SK-N-SH (cell line): ENCODE data around the gene ANO2. TPM values are rescaled to one million over a fixed set of nuclear protein-coding genes. Genes with fewer than 3 reads are reported as not detected.
"Not testable (repeated sequence)": the region's sequence is repeated elsewhere in the genome, so short reads cannot be mapped to it uniquely, and the experiment has no call there.

Experiments used
- CTCF ChIA-PET: fragments of 300-600, 350-600 bp; formaldehyde crosslinking; extraction: SDS; loops from one replicate; lab custom pipeline; 2021; lab: Yijun Ruan, JAX
- POLR2A ChIA-PET: fragments of 350-600 bp; sonication (Branson Sonifier 250); formaldehyde crosslinking; extraction: SDS; loops from one replicate; lab custom pipeline; 2020; ENCODE audit warnings: antibody characterized with exemption, inconsistent platforms; lab: Yijun Ruan, JAX
- DNase-seq: peaks from one replicate; pipeline ENCODE4 v3.0.0; 2012
- H2AFZ ChIP-seq: fragments of 200-600 bp; sonication (generic); 2 replicates; pipeline ENCODE4 v1.8.1; 2016; ENCODE audit warnings: antibody characterized with exemption, mild to moderate bottlenecking, low read depth
- H3F3A ChIP-seq: fragments of 200-600 bp; sonication (generic); replicated peaks from 2 replicates; pipeline ENCODE3; 2016; ENCODE audit warnings: antibody characterized with exemption, mild to moderate bottlenecking; ENCODE audit not compliant: insufficient read depth
- H3K27ac ChIP-seq, 2 experiments: fragments of 200-500 bp in 1 of 2; fragments of 200-600 bp in 1 of 2; sonication (Bioruptor generic) in 1 of 2; sonication (generic), shearing (Covaris generic) in 1 of 2; 2 replicates each; pipeline versions ENCODE4 v1.5.1 to v1.6.1; 2014 to 2016; ENCODE audit warnings: low read depth in 2 of 2, inconsistent platforms in 1 of 2, low read length in 1 of 2, mild to moderate bottlenecking in 1 of 2, mixed read lengths in 1 of 2
- H3K27me3 ChIP-seq: fragments of 200-600 bp; sonication (generic), shearing (Covaris generic); 2 replicates; pipeline ENCODE4 v1.6.1; 2016; ENCODE audit warnings: mixed run types; ENCODE audit not compliant: insufficient read depth
- H3K36me3 ChIP-seq, 2 experiments: fragments of 200-500 bp in 1 of 2; fragments of 200-600 bp in 1 of 2; sonication (Bioruptor generic) in 1 of 2; sonication (generic) in 1 of 2; replicated peaks in 1 of 2; 2 replicates each; pipeline versions ENCODE3 to v1.5.1; 2014 to 2016; ENCODE audit warnings: low read length in 1 of 2, mild to moderate bottlenecking in 1 of 2; ENCODE audit not compliant: insufficient read depth in 2 of 2, control insufficient read depth in 1 of 2
- H3K4me1 ChIP-seq, 2 experiments: fragments of 200-500 bp in 1 of 2; fragments of 200-600 bp in 1 of 2; sonication (Bioruptor generic) in 1 of 2; sonication (generic), shearing (Covaris generic) in 1 of 2; 2 replicates each; pipeline versions ENCODE4 v1.5.1 to v1.6.1; 2014 to 2016; ENCODE audit warnings: low read depth in 1 of 2, low read length in 1 of 2, mixed run types in 1 of 2; ENCODE audit not compliant: insufficient read depth in 2 of 2, control insufficient read depth in 1 of 2
- H3K4me2 ChIP-seq: fragments of 200-600 bp; sonication (generic), shearing (Covaris generic); 2 replicates; pipeline ENCODE4 v1.6.1; 2017; ENCODE audit warnings: mixed run types
- H3K4me3 ChIP-seq, 2 experiments: fragments of 200-500 bp in 1 of 2; fragments of 200-600 bp in 1 of 2; sonication (Bioruptor generic) in 1 of 2; sonication (generic), shearing (Covaris generic) in 1 of 2; 2 replicates each; pipeline versions ENCODE4 v1.5.1 to v1.8.1; 2014 to 2016; ENCODE audit warnings: low read depth in 2 of 2, inconsistent platforms in 1 of 2, low read length in 1 of 2, mild to moderate bottlenecking in 1 of 2, mixed read lengths in 1 of 2, moderate library complexity in 1 of 2
- H3K79me2 ChIP-seq: fragments of 200-600 bp; sonication (generic); 2 replicates; pipeline ENCODE4 v1.8.1; 2017; ENCODE audit warnings: mild to moderate bottlenecking; ENCODE audit not compliant: insufficient read depth
- H3K9ac ChIP-seq: fragments of 200-600 bp; sonication (generic); 2 replicates; pipeline ENCODE4 v1.6.1; 2017; ENCODE audit warnings: mixed run types
- H3K9me2 ChIP-seq: fragments of 200-600 bp; sonication (generic); 2 replicates; pipeline ENCODE4 v1.6.1; 2017; ENCODE audit warnings: mixed run types
- H3K9me3 ChIP-seq: fragments of 200-600 bp; sonication (generic); 2 replicates; pipeline ENCODE4 v1.6.1; 2017; ENCODE audit warnings: mixed run types, mild to moderate bottlenecking, moderate library complexity
- H4K20me1 ChIP-seq: fragments of 200-600 bp; sonication (generic); 2 replicates; pipeline ENCODE4 v1.6.1; 2017; ENCODE audit warnings: mild to moderate bottlenecking, mixed run types; ENCODE audit not compliant: insufficient read depth
- CHD2 ChIP-seq: fragments of 150-350 bp; IDR thresholded peaks from 2 replicates; pipeline ENCODE4 v1.6.1; 2018; ENCODE audit warnings: low read length; ENCODE audit not compliant: partially characterized antibody
- CTCF ChIP-seq: fragments of 200-600 bp; sonication (generic); IDR thresholded peaks from 2 replicates; pipeline ENCODE4 v1.6.1; 2017; ENCODE audit warnings: antibody characterized with exemption, mild to moderate bottlenecking, moderate library complexity
- ELF1 ChIP-seq: IDR thresholded peaks from 2 replicates; pipeline ENCODE4 v1.4.0; 2012
- EP300 ChIP-seq, 2 experiments: IDR thresholded peaks; 2 replicates each; pipeline versions ENCODE4 v1.4.0 to v1.6.1; 2012; ENCODE audit warnings: borderline replicate concordance in 1 of 2, low read depth in 1 of 2, low read length in 1 of 2
- FOXM1 ChIP-seq: IDR thresholded peaks from 2 replicates; pipeline ENCODE4 v1.4.0; 2012; ENCODE audit warnings: low read depth, mild to moderate bottlenecking
- GABPA ChIP-seq: IDR thresholded peaks from 2 replicates; pipeline ENCODE4 v1.4.0; 2012; ENCODE audit warnings: low read depth, mild to moderate bottlenecking
- GATA2 ChIP-seq: sonication (generic); formaldehyde crosslinking; IDR thresholded peaks from 2 replicates; pipeline ENCODE4 v1.5.0; 2020; ENCODE audit warnings: mild to moderate bottlenecking, missing genetic modification reagents
- MEF2A ChIP-seq: IDR thresholded peaks from 2 replicates; pipeline ENCODE4 v1.4.0; 2012; ENCODE audit warnings: low read depth, borderline replicate concordance
- POLR2AphosphoS5 ChIP-seq: IDR thresholded peaks from 2 replicates; pipeline ENCODE4 v1.6.1; 2012; ENCODE audit warnings: low read depth, low read length
- RAD21 ChIP-seq: IDR thresholded peaks from 2 replicates; pipeline ENCODE4 v1.6.1; 2012; ENCODE audit warnings: mild to moderate bottlenecking, low read length
- RCOR1 ChIP-seq: fragments of 150-350 bp; IDR thresholded peaks from 2 replicates; pipeline ENCODE4 v1.6.1; 2017; ENCODE audit warnings: antibody characterized with exemption, low read length
- REST ChIP-seq: IDR thresholded peaks from 2 replicates; pipeline ENCODE4 v1.6.1; 2012; ENCODE audit warnings: mild to moderate bottlenecking, low read depth, low read length, moderate library complexity
- SIN3A ChIP-seq: IDR thresholded peaks from 2 replicates; pipeline ENCODE4 v1.6.1; 2012; ENCODE audit warnings: low read depth, mild to moderate bottlenecking, low read length, moderate library complexity, borderline replicate concordance
- SMC3 ChIP-seq: IDR thresholded peaks from 2 replicates; pipeline ENCODE4 v1.6.1; 2012; ENCODE audit warnings: low read depth, low read length, improper control_type of control experiment
- TCF12 ChIP-seq: IDR thresholded peaks from 2 replicates; pipeline ENCODE4 v1.4.0; 2012
- YY1 ChIP-seq: IDR thresholded peaks from 2 replicates; pipeline ENCODE4 v1.4.0; 2012; ENCODE audit warnings: low read depth, mild to moderate bottlenecking
- WGBS: methylation state at CpG from one replicate; pipeline ENCODE4 v1.1.6; 2017; ENCODE audit warnings: low lambda C conversion rate; 5-methylcytosine and 5-hydroxymethylcytosine counted together
- polyA plus RNA-seq, 3 experiments: library from polyadenylated mRNA; depleted of rRNA; stranded (reverse); fragments of >200 nt; gene quantifications; 2 replicates each; pipeline ENCODE4 v1.2.3, GENCODE V29; 2012

ANO2 gene
- polyA plus RNA-seq, 1 of the 3 experiments (the other 2 are of a cell fraction), result not detected

DNA sequence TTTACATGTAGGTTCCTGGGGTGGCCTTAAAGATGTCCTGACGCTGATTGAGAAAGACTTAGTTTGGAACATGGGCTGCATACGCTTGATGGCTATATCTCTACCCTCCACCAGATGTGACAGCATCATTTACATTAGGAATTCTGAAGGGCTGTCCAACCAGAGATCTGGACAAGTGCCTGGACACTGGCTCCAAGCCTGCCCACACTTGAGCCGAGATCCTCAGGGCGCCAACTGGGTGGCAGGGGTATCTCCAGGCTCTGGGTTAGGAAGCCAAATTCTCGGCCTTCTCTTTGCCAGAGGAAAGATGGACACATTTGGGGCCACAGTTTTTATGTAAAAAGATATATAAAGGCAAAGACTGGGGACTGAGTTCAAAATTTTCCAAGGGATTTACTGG lies 266.9 kb downstream of the ANO2 start:
- no peak for TF ChIP-seq CTCF
- no peak for TF ChIP-seq RAD21
- no peak for TF ChIP-seq GABPA
- POLR2A ChIA-PET, result no interaction called here
- no peaks in the 10 kb centered on the region for H3K36me3 ChIP-seq
- H3K4me1 ChIP-seq, result no peaks in the 10 kb centered on the region
- CTCF ChIA-PET, result interaction anchor here (0.5 kb wide), 1 partner anchor 1442 kb away, joined by 3 read pairs; no protein-coding TSS in a partner anchor
- peaks cover 49% of the 10 kb centered on the region for H3K27me3 ChIP-seq
- no peaks in the 10 kb centered on the region for H3F3A ChIP-seq
- H4K20me1 ChIP-seq, result no peaks in the 10 kb centered on the region
- no peak overlapping the region for H3K9ac ChIP-seq
- H3K79me2 ChIP-seq, result no peaks in the 10 kb centered on the region
- no peak for DNase-seq
- WGBS, result 0% methylated on average over 5 of the region's 5 CpGs
- H3K9me2 ChIP-seq, result no peaks in the 10 kb centered on the region
- H3K4me2 ChIP-seq, result no peak overlapping the region
- no peak overlapping the region for H2AFZ ChIP-seq
- no peak overlapping the region for H3K27ac ChIP-seq
- H3K4me3 ChIP-seq, result no peak overlapping the region
- H3K9me3 ChIP-seq, result no peaks in the 10 kb centered on the region

DNA sequence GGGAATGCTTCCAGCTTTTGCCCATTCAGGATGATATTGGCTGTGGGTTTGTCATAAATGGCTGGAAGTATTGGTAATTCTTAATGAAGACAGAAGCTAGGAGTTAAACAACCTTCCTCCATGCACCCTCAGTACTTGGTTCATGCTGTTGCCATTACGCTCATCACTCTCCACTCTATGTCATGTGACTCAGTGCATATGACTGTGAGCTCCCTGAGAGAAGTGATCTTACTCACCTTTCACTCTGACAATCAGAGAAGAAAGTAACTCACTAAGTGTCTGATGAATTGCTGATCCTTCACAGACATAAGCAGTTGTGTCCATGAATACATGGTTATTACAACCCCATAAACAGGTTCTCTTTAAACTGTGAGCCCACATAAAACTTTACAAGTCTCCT lies 275.4 kb downstream of the ANO2 start:
- H3K9me3 ChIP-seq, H3K36me3 ChIP-seq, H4K20me1 ChIP-seq, H3K79me2 ChIP-seq, H3F3A ChIP-seq, H3K4me3 ChIP-seq, H3K9ac ChIP-seq, H2AFZ ChIP-seq, CTCF ChIA-PET, H3K27me3 ChIP-seq, POLR2A ChIA-PET, H3K9me2 ChIP-seq, H3K27ac ChIP-seq, H3K4me2 ChIP-seq, DNase-seq, H3K4me1 ChIP-seq: not testable (repeated sequence)
- 0% methylated on average over 1 of the region's 1 CpG for WGBS

GRCh38 chr12:5665615-5666014 lies 279.4 kb downstream of the ANO2 start:
- Histone ChIP-seq H3K4me1 (peaks cover 0 to 6% of the 10 kb centered on the region in 2 experiments; a peak in 1 of 4 replicates), H3K36me3 (no peaks in the 10 kb centered on the region), H3K79me2 (no peaks in the 10 kb centered on the region), H3F3A (no peaks in the 10 kb centered on the region), H3K27me3 (no peaks in the 10 kb centered on the region), H3K4me3 (no peak overlapping the region), H2AFZ (0 out of 2 replicates have a peak overlapping the region, but pooled peaks have one; percentile 54), H3K9me2 (no peaks in the 10 kb centered on the region), H4K20me1 (no peaks in the 10 kb centered on the region), H3K4me2 (peak overlapping the region; percentile 51), H3K9ac (no peak overlapping the region), H3K9me3 (no peaks in the 10 kb centered on the region), H3K27ac (no peak overlapping the region)
- DNase-seq, result no peak
- 0% methylated on average over 4 of the region's 4 CpGs for WGBS
- ChIA-PET POLR2A (no interaction called here), CTCF (interaction anchor here (0.7 kb wide), 1 partner anchor 15 kb away, joined by 4 read pairs; no protein-coding TSS in a partner anchor)
- TF ChIP-seq YY1, result no peak
- no peak for TF ChIP-seq EP300 (IDR thresholded peaks at IDR 0.05; ENCODE audit: borderline replicate concordance in 1 of 2, low read depth in 1 of 2, low read length in 1 of 2)
- TF ChIP-seq REST, result no peak
- no peak for TF ChIP-seq SIN3A
- TF ChIP-seq ELF1, result no peak
- TF ChIP-seq CHD2, result no peak
- TF ChIP-seq CTCF, result no peak
- TF ChIP-seq RAD21, result no peak
- no peak for TF ChIP-seq SMC3
- TF ChIP-seq POLR2AphosphoS5, result no peak
- no peak for TF ChIP-seq RCOR1
- no peak for TF ChIP-seq FOXM1
- no peak for TF ChIP-seq GATA2 (CRISPR knock-in tag)
- no peak for TF ChIP-seq MEF2A
- no peak for TF ChIP-seq TCF12
